ENCODE results near the gene ADORA1. TPM values are rescaled to one million over a fixed set of nuclear protein-coding genes. Genes with fewer than 3 reads are reported as not detected.

ADORA1 gene
- total and polyA plus RNA-seq, 4 donors: 0.33 to 1.1 (median 0.37) TPM

DNA sequence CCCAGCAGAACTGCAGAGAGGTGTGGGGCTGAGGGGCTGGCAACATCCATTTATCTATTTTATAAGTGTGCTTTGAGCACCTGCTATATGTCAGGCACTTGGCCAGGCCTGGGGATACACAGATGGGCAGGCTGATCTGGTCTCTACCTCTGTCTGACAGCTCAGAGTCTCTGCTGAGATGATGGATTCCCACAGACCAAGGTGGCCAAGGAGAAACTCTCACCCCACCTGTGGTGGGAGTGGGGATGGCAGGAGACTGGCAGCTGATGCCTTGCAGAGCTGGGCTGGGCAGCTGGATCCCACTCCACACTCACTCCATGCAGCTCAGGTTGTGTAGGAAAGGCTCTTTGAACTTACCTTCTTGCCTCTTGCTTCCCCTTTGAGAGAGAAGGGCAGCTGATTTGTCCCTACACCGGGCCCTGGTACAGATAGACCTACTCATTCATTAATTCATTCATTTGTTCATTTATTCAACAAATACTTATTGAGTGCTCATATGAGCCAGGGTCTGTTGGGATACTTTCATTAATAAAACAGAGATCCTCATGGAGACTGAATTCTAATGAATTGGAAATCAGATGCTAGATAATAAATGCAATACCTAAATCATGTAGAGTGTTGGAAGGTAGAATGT, 9.0 kb downstream of the ADORA1 start:
- Histone ChIP-seq H3K9me3 (ENCODE audit: control insufficient read depth in 4 of 4, low read length in 3 of 4) (no peaks in the 10 kb centered on the region), H3K27ac (ENCODE audit: low read depth in 1 of 2, low read length in 2 of 2) (no peak overlapping the region), H3K36me3 (ENCODE audit: control insufficient read depth in 4 of 4, insufficient read depth in 3 of 4, low read depth in 1 of 4, low read length in 3 of 4) (no peaks in the 10 kb centered on the region), H3K27me3 (ENCODE audit: control insufficient read depth in 4 of 4, insufficient read depth in 4 of 4, low read length in 3 of 4) (no peaks in the 10 kb centered on the region), H3K4me3 (ENCODE audit: low read depth in 1 of 3, low read length in 3 of 3) (no peak overlapping the region), H3K9ac (ENCODE audit: low read depth in 1 of 2, low read length in 2 of 2) (no peak overlapping the region), H3K4me1 (ENCODE audit: control insufficient read depth in 4 of 4, insufficient read depth in 4 of 4, low read length in 3 of 4) (no peaks in the 10 kb centered on the region)
- DNase-seq (ENCODE audit: low spot score): no peak
- TF ChIP-seq ATF3 (IDR thresholded peaks at IDR 0.05): no peak
- no peak for TF ChIP-seq RXRA (IDR thresholded peaks at IDR 0.05)
- no peak for TF ChIP-seq FOXA1 (IDR thresholded peaks at IDR 0.05)
- TF ChIP-seq GABPA (IDR thresholded peaks at IDR 0.05 in 1 of 2, conservative IDR thresholded peaks at IDR 0.05 in 1 of 2): no peak
- TF ChIP-seq JUND (IDR thresholded peaks at IDR 0.05): no peak
- TF ChIP-seq, protein P1, sequence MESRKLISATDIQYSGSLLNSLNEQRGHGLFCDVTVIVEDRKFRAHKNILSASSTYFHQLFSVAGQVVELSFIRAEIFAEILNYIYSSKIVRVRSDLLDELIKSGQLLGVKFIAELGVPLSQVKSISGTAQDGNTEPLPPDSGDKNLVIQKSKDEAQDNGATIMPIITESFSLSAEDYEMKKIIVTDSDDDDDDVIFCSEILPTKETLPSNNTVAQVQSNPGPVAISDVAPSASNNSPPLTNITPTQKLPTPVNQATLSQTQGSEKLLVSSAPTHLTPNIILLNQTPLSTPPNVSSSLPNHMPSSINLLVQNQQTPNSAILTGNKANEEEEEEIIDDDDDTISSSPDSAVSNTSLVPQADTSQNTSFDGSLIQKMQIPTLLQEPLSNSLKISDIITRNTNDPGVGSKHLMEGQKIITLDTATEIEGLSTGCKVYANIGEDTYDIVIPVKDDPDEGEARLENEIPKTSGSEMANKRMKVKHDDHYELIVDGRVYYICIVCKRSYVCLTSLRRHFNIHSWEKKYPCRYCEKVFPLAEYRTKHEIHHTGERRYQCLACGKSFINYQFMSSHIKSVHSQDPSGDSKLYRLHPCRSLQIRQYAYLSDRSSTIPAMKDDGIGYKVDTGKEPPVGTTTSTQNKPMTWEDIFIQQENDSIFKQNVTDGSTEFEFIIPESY (IDR thresholded peaks at IDR 0.05): no peak
- no peak for TF ChIP-seq TAF1 (conservative IDR thresholded peaks at IDR 0.05)
- no peak for TF ChIP-seq NR2F2 (IDR thresholded peaks at IDR 0.05)
- TF ChIP-seq FOXA2 (IDR thresholded peaks at IDR 0.05): no peak
- no peak for TF ChIP-seq REST (IDR thresholded peaks at IDR 0.05)
- TF ChIP-seq, protein P2, sequence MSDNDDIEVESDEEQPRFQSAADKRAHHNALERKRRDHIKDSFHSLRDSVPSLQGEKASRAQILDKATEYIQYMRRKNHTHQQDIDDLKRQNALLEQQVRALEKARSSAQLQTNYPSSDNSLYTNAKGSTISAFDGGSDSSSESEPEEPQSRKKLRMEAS (IDR thresholded peaks at IDR 0.05): no peak
- TF ChIP-seq RAD21 (IDR thresholded peaks at IDR 0.05): no peak
- TF ChIP-seq HNF4G (IDR thresholded peaks at IDR 0.05): no peak
- TF ChIP-seq YY1 (IDR thresholded peaks at IDR 0.05): no peak
- WGBS: 95% methylated on average over 1 of the region's 1 CpG

GRCh38 chr1:203137324-203137723, 9.8 kb downstream of the ADORA1 start:
- TF ChIP-seq JUND (IDR thresholded peaks at IDR 0.05) (no peak), RAD21 (IDR thresholded peaks at IDR 0.05) (no peak)
- no peaks in the 10 kb centered on the region for H3K36me3 ChIP-seq (ENCODE audit: control insufficient read depth in 4 of 4, insufficient read depth in 3 of 4, low read depth in 1 of 4, low read length in 3 of 4)
- no peak for DNase-seq (ENCODE audit: low spot score)
- H3K4me3 ChIP-seq (ENCODE audit: low read depth in 1 of 3, low read length in 3 of 3): no peak overlapping the region
- H3K4me1 ChIP-seq (ENCODE audit: control insufficient read depth in 4 of 4, insufficient read depth in 4 of 4, low read length in 3 of 4): no peaks in the 10 kb centered on the region
- no peak overlapping the region for H3K27ac ChIP-seq (ENCODE audit: low read depth in 1 of 2, low read length in 2 of 2)
- no peaks in the 10 kb centered on the region for H3K27me3 ChIP-seq (ENCODE audit: control insufficient read depth in 4 of 4, insufficient read depth in 4 of 4, low read length in 3 of 4)
- H3K9me3 ChIP-seq (ENCODE audit: control insufficient read depth in 4 of 4, low read length in 3 of 4): no peaks in the 10 kb centered on the region
- 91% methylated on average over 4 of the region's 4 CpGs for WGBS
- no peak overlapping the region for H3K9ac ChIP-seq (ENCODE audit: low read depth in 1 of 2, low read length in 2 of 2)
